OCI-LY7 (cell line): ENCODE measurements around the gene NAB1.

Experiments used
- CTCF ChIP-seq: fragments of 200-600 bp; sonication (generic); conservative IDR thresholded peaks from 2 replicates; pipeline ENCODE4 v1.5.1; 2014; ENCODE audit warnings: mild to moderate bottlenecking, antibody characterized with exemption, low read length, moderate library complexity, mixed read lengths
- EZH2phosphoT487 ChIP-seq: fragments of 200-600 bp; sonication (generic); IDR thresholded peaks from 2 replicates; pipeline ENCODE4 v1.6.1; 2018; ENCODE audit warnings: low read depth, borderline replicate concordance, mild to moderate bottlenecking, mixed run types, antibody characterized with exemption, low read length, moderate library complexity, mixed read lengths

- TF ChIP-seq CTCF, result no peak
- no peak for TF ChIP-seq EZH2phosphoT487
Observed at GRCh38 chr2:190718652-190719526, 70.0 kb downstream of the NAB1 start.
